Panc1 (cell line): ENCODE results near the gene P2RY14. TPM values are rescaled to one million over a fixed set of nuclear protein-coding genes. Genes with fewer than 3 reads are reported as not detected.

Experiments used
- ATAC-seq: fragments of 200-7000 bp; cut with Tn5 transposase; 2 replicates; pipeline ENCODE4 v1.9.1; 2020; ENCODE audit warnings: mild to moderate bottlenecking, moderate library complexity
- BruUV-seq: library from RNA; stranded (reverse); fragments of 400-500 nt; replicated peaks from 2 replicates; lab custom pipeline; 2021; lab: Mats Ljungman, UMichigan
- CTCF ChIA-PET: fragments of 300-600 bp; sonication (Branson Sonifier 250); formaldehyde crosslinking; loops from one replicate; lab custom pipeline; 2022; ENCODE audit warnings: antibody characterized with exemption; lab: Charles Lee
- POLR2A ChIA-PET: fragments of 300-600 bp; sonication (Branson Sonifier 250); formaldehyde crosslinking; loops from one replicate; lab custom pipeline; 2022; ENCODE audit warnings: antibody characterized with exemption; lab: Charles Lee
- DNase-seq: peaks from one replicate; pipeline ENCODE4 v3.0.0-alpha.2; 2010; ENCODE audit warnings: low read depth, low spot score
- H3K27ac ChIP-seq: 2 replicates; pipeline ENCODE4 v1.5.1; 2011; ENCODE audit warnings: mild to moderate bottlenecking, low read length, inconsistent platforms
- H3K27me3 ChIP-seq: fragments of 200-500 bp; sonication (Bioruptor generic); 2 replicates; pipeline ENCODE4 v1.6.0; 2014; ENCODE audit warnings: low read length, inconsistent platforms; ENCODE audit not compliant: control insufficient read depth, insufficient read depth
- H3K36me3 ChIP-seq: fragments of 200-500 bp; sonication (Bioruptor generic); 2 replicates; pipeline ENCODE4 v1.5.1; 2014; ENCODE audit warnings: inconsistent platforms, mild to moderate bottlenecking, low read length, moderate library complexity; ENCODE audit not compliant: control insufficient read depth, insufficient read depth
- H3K4me1 ChIP-seq: 2 replicates; pipeline ENCODE4 v1.5.1; 2011; ENCODE audit warnings: inconsistent platforms, mild to moderate bottlenecking, low read length, moderate library complexity; ENCODE audit not compliant: control insufficient read depth, insufficient read depth
- H3K4me3 ChIP-seq, 2 experiments: 2 replicates each; pipeline ENCODE4 v1.5.1; 2011 to 2012; ENCODE audit warnings: low read depth in 2 of 2, low read length in 2 of 2, mild to moderate bottlenecking in 2 of 2, inconsistent platforms in 1 of 2, moderate library complexity in 1 of 2
- H3K9me3 ChIP-seq: fragments of 200-500 bp; sonication (Bioruptor generic); 2 replicates; pipeline ENCODE4 v1.5.1; 2014; ENCODE audit warnings: low read depth, mild to moderate bottlenecking, inconsistent platforms, low read length, moderate library complexity; ENCODE audit not compliant: control insufficient read depth, insufficient read depth
- POLR2AphosphoS5 ChIP-seq: IDR thresholded peaks from 2 replicates; pipeline ENCODE4 v1.6.1; 2012; ENCODE audit warnings: mild to moderate bottlenecking, low read depth, low read length, moderate library complexity
- REST ChIP-seq, 2 experiments: IDR thresholded peaks; 2 replicates each; pipeline ENCODE4 v1.6.1; 2011 to 2012; ENCODE audit warnings: low read depth in 2 of 2, control low read depth in 1 of 2, low read length in 1 of 2, mild to moderate bottlenecking in 1 of 2, moderate library complexity in 1 of 2; ENCODE audit not compliant: insufficient read depth in 1 of 2
- SIN3A ChIP-seq: IDR thresholded peaks from 2 replicates; pipeline ENCODE4 v1.6.1; 2012; ENCODE audit warnings: low read depth, mild to moderate bottlenecking, low read length, moderate library complexity, borderline replicate concordance; ENCODE audit not compliant: insufficient read depth
- TCF7L2 ChIP-seq: IDR thresholded peaks from 2 replicates; pipeline ENCODE4 v1.6.1; 2011; ENCODE audit warnings: mild to moderate bottlenecking, low read depth, low read length, inconsistent platforms
- in situ Hi-C: cut with HindIII; loops from 2 replicates; pipeline ENCODE4 v1.10.0; 2016; ENCODE audit warnings: low sequenced_read_pairs, low pct_unique_long_range_greater_than_20kb
- intact Hi-C: fragments of 100-400 bp; cut with micrococcal nuclease; formaldehyde crosslinking; loops from one replicate; pipeline ENCODE4 v1.10.0; 2022; ENCODE audit not compliant: unreplicated experiment
- total RNA-seq: library from RNA; stranded (reverse); gene quantifications from one replicate; pipeline ENCODE4 v1.2.1, GENCODE V29; 2021; ENCODE audit not compliant: unreplicated experiment
- TF ChIP-seq, protein P1 (sequence below): fragments of 450-650 bp; IDR thresholded peaks from 2 replicates; pipeline ENCODE4 v1.5.1; 2017; ENCODE audit warnings: mild to moderate bottlenecking

Gene P2RY14
- total RNA-seq, 1 experiment from 2014 or later: not detected

DNA sequence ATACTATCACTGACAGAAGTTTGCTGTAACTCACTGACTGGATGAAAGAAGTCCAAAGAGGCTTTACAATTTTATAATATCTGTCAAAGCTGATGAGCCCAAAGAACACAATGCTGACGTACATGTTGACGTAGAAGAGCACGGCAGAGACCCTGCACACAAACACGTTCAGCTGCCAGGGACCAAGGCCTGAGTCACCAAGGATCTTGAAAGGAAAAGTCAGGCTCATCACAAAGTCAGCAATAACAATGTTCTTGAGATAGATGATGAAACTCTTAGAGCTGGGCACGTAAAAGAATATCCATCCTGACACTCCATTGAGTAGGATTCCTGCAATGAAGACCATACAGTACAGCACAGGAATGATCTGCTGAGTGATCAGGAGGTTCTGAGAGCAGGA is 64.5 kb downstream of the P2RY14 start:
- Histone ChIP-seq H3K4me1 (no peaks in the 10 kb centered on the region), H3K27me3 (no peaks in the 10 kb centered on the region), H3K4me3 (no peak overlapping the region), H3K9me3 (no peaks in the 10 kb centered on the region), H3K27ac (no peak overlapping the region), H3K36me3 (no peaks in the 10 kb centered on the region)
- BruUV-seq: no TSS peak
- POLR2A ChIA-PET: no interaction called here
- CTCF ChIA-PET: no interaction called here
- TF ChIP-seq, protein P1, sequence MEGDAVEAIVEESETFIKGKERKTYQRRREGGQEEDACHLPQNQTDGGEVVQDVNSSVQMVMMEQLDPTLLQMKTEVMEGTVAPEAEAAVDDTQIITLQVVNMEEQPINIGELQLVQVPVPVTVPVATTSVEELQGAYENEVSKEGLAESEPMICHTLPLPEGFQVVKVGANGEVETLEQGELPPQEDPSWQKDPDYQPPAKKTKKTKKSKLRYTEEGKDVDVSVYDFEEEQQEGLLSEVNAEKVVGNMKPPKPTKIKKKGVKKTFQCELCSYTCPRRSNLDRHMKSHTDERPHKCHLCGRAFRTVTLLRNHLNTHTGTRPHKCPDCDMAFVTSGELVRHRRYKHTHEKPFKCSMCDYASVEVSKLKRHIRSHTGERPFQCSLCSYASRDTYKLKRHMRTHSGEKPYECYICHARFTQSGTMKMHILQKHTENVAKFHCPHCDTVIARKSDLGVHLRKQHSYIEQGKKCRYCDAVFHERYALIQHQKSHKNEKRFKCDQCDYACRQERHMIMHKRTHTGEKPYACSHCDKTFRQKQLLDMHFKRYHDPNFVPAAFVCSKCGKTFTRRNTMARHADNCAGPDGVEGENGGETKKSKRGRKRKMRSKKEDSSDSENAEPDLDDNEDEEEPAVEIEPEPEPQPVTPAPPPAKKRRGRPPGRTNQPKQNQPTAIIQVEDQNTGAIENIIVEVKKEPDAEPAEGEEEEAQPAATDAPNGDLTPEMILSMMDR: no peak
- no peak for TF ChIP-seq SIN3A
- TF ChIP-seq POLR2AphosphoS5: no peak
- TF ChIP-seq TCF7L2: no peak
- TF ChIP-seq REST (IDR thresholded peaks at IDR 0.05; ENCODE audit: insufficient read depth in 1 of 2, low read depth in 2 of 2, low read length in 1 of 2): no peak
- DNase-seq: no peak
- in situ Hi-C loops (no loop called here), intact Hi-C loops (no loop called here)
- no peak for ATAC-seq

DNA sequence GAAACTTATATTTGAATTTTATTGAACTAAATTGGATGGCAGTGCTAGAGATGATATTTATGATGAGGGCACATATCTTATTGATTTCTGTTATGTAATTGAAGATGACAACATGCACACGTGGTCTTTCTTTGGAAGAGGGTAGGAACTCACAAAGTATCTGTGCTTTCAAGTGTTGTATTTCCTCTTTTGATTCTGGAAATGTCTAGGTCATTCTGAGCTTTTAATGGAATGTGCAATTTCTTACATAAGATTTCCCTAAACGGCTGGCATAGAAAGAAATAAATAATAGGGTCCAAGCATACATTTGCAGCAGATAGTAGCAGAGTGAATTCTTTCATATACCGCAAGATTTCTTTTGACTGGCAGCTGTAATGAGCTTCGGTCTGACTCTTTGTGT is 65.2 kb downstream of the P2RY14 start:
- DNase-seq (no peak), ATAC-seq (no peak)
- no TSS peak for BruUV-seq
- Histone ChIP-seq H3K4me3 (no peak overlapping the region), H3K36me3 (no peaks in the 10 kb centered on the region), H3K27me3 (no peaks in the 10 kb centered on the region), H3K9me3 (no peaks in the 10 kb centered on the region), H3K4me1 (no peaks in the 10 kb centered on the region), H3K27ac (no peak overlapping the region)
- TF ChIP-seq REST (IDR thresholded peaks at IDR 0.05; ENCODE audit: insufficient read depth in 1 of 2, low read depth in 2 of 2, low read length in 1 of 2) (no peak), POLR2AphosphoS5 (no peak), SIN3A (no peak), TCF7L2 (no peak)
- TF ChIP-seq, protein P1: no peak
- ChIA-PET CTCF (no interaction called here), POLR2A (no interaction called here)
- intact Hi-C loops (no loop called here), in situ Hi-C loops (no loop called here)
